ENCODE data around the gene FAM53A.

- TF ChIP-seq POLR2A (IDR thresholded peaks at IDR 0.05), result no peak
- TF ChIP-seq CTCF (IDR thresholded peaks at IDR 0.05), result no peak
Observed at GRCh38 chr4:1609901-1610790, 74.0 kb downstream of the FAM53A start.
